Thoracic aorta (tissue), 2 donors: Measurements from ENCODE around the gene AWAT1. TPM values are rescaled to one million over a fixed set of nuclear protein-coding genes. Genes with fewer than 3 reads are reported as not detected.
"Not testable (repeated sequence)": the region's sequence is repeated elsewhere in the genome, so short reads cannot be mapped to it uniquely, and the experiment has no call there.

Source experiments
- ATAC-seq: fragments of 150-250 bp; one replicate; pipeline ENCODE4 v1.8.0; 2017; ENCODE audit warnings: low read depth; ENCODE audit not compliant: insufficient number of reproducible peaks, low FRiP score
- DNase-seq: peaks from one replicate; pipeline ENCODE4 v3.0.0-alpha.2; 2020; ENCODE audit warnings: low spot score
- H3K27ac ChIP-seq, 2 donors: fragments of 200-600 bp; sonication (generic); 1 replicate in 1 of 2; 2 replicates in 1 of 2; pipeline ENCODE4 v1.5.1; 2016; ENCODE audit warnings: mild to moderate bottlenecking in 2 of 2, moderate library complexity in 2 of 2
- H3K27me3 ChIP-seq: fragments of 200-600 bp; sonication (generic); replicated peaks from 2 replicates; pipeline ENCODE4 v1.6.0; 2016; ENCODE audit warnings: mild to moderate bottlenecking; ENCODE audit not compliant: insufficient read depth
- H3K36me3 ChIP-seq: fragments of 200-600 bp; sonication (generic); one replicate; pipeline ENCODE4 v1.5.1; 2016
- H3K4me1 ChIP-seq, 2 donors: fragments of 200-600 bp; sonication (generic); 1 replicate in 1 of 2; 2 replicates in 1 of 2; pipeline versions ENCODE4 v1.5.1 to v1.6.0; 2016; ENCODE audit warnings: low read depth in 2 of 2, mild to moderate bottlenecking in 1 of 2; ENCODE audit not compliant: control insufficient read depth in 1 of 2
- H3K4me3 ChIP-seq: fragments of 200-600 bp; sonication (generic); 2 replicates; pipeline ENCODE4 v1.5.1; 2016; ENCODE audit warnings: mild to moderate bottlenecking
- H3K9me3 ChIP-seq: fragments of 200-600 bp; sonication (generic); 2 replicates; pipeline ENCODE4 v1.5.1; 2016
- CTCF ChIP-seq: fragments of 200-600 bp; sonication (generic); IDR thresholded peaks from one replicate; pipeline ENCODE4 v1.5.1; 2019; ENCODE audit warnings: antibody characterized with exemption
- total RNA-seq, 2 donors: library from RNA; depleted of rRNA; stranded (reverse); fragments of >200 nt; gene quantifications; one replicate each; pipeline versions ENCODE4 v1.1.0 to v1.2.3, GENCODE V29; 2016

Gene AWAT1
- total RNA-seq, 2 donors from 2014 or later = not detected

- DNase-seq (no peak), ATAC-seq (no peak)
- peak; percentile 21 for TF ChIP-seq CTCF
Measured at GRCh38 chrX:70262952-70263567, 28.6 kb downstream of the AWAT1 start.

GRCh38 chrX:70264784-70265183 is 30.3 kb downstream of the AWAT1 start:
- H3K27ac ChIP-seq = no peak overlapping the region
- ATAC-seq (no peak), DNase-seq (no peak)
- H3K4me1 ChIP-seq = no peaks in the 10 kb centered on the region
- H3K4me3 ChIP-seq = no peak overlapping the region
- TF ChIP-seq CTCF = no peak
- no peaks in the 10 kb centered on the region for H3K27me3 ChIP-seq
- no peaks in the 10 kb centered on the region for H3K36me3 ChIP-seq
- no peaks in the 10 kb centered on the region for H3K9me3 ChIP-seq

More at GRCh38 chrX:70262952-70263567, 28.6 kb downstream of the AWAT1 start:
- Histone ChIP-seq H3K27me3 (no peaks in the 10 kb centered on the region), H3K27ac (no peak overlapping the region), H3K36me3 (no peaks in the 10 kb centered on the region), H3K4me1 (no peaks in the 10 kb centered on the region), H3K9me3 (no peaks in the 10 kb centered on the region), H3K4me3 (no peak overlapping the region)

GRCh38 chrX:70268034-70268433 is 33.6 kb downstream of the AWAT1 start, which contains the start of gene ARR3:
Gene ARR3, plus strand, starts transcription at chrX:70268334. Its CDS starts 1,052 bp downstream, at chrX:70269386.
- DNase-seq (no peak), ATAC-seq (no peak)
- H3K9me3 ChIP-seq = no peaks in the 10 kb centered on the region
- no peak within 1 kb of the TSS for H3K4me3 ChIP-seq
- no peaks in the 10 kb centered on the region for H3K27me3 ChIP-seq
- no peaks in the 10 kb centered on the region for H3K36me3 ChIP-seq
- no peak for TF ChIP-seq CTCF
- H3K4me1 ChIP-seq = no peaks in the 10 kb centered on the region
- no peak within 1 kb of the TSS for H3K27ac ChIP-seq

GRCh38 chrX:70274029-70274428 is 39.6 kb downstream of the AWAT1 start:
- not testable (repeated sequence) for H3K27ac ChIP-seq, H3K4me1 ChIP-seq, DNase-seq, H3K4me3 ChIP-seq, H3K27me3 ChIP-seq, H3K9me3 ChIP-seq, H3K36me3 ChIP-seq, ATAC-seq

GRCh38 chrX:70279081-70279480 is 44.6 kb downstream of the AWAT1 start:
- no peak for TF ChIP-seq CTCF
- Histone ChIP-seq H3K9me3 (no peaks in the 10 kb centered on the region), H3K4me3 (no peak overlapping the region), H3K36me3 (no peaks in the 10 kb centered on the region), H3K4me1 (no peaks in the 10 kb centered on the region), H3K27me3 (no peaks in the 10 kb centered on the region), H3K27ac (no peak overlapping the region)
- no peak for DNase-seq
- ATAC-seq = no peak

GRCh38 chrX:70280573-70280972 is 46.1 kb downstream of the AWAT1 start:
- TF ChIP-seq CTCF = no peak
- no peaks in the 10 kb centered on the region for H3K27me3 ChIP-seq
- H3K4me3 ChIP-seq = no peak overlapping the region
- H3K36me3 ChIP-seq = no peaks in the 10 kb centered on the region
- no peaks in the 10 kb centered on the region for H3K9me3 ChIP-seq
- ATAC-seq = no peak
- H3K27ac ChIP-seq = no peak overlapping the region
- DNase-seq = no peak
- no peaks in the 10 kb centered on the region for H3K4me1 ChIP-seq
